NCI-H2081 (cell line): Measurements from ENCODE around the gene MOV10L1.
"Not testable (repeated sequence)": the region's sequence is repeated elsewhere in the genome, so short reads cannot be mapped to it uniquely, and the experiment has no call there.

Source experiments
- DNase-seq, 2 experiments: peaks; one replicate each; lab custom pipeline; 2025; lab: John Stamatoyannopoulos, UW

Gene MOV10L1

GRCh38 chr22:50105208-50106100 lies 15.6 kb downstream of the MOV10L1 start:
- DNase-seq, result no peak

GRCh38 chr22:50107529-50107928 lies 17.7 kb downstream of the MOV10L1 start:
- DNase-seq, result no peak

- DNase-seq, result no peak
Observed at GRCh38 chr22:50111056-50111455, 21.2 kb downstream of the MOV10L1 start.

GRCh38 chr22:50112151-50113118 lies 22.6 kb downstream of the MOV10L1 start:
- DNase-seq, result no peak

- no peak for DNase-seq
Observed at GRCh38 chr22:50114221-50115021, 24.6 kb downstream of the MOV10L1 start.

- no peak for DNase-seq
Observed at GRCh38 chr22:50115693-50116092, 25.9 kb downstream of the MOV10L1 start.

- DNase-seq, result no peak
Observed at GRCh38 chr22:50117168-50117762, 27.5 kb downstream of the MOV10L1 start.

GRCh38 chr22:50118129-50118528 lies 28.3 kb downstream of the MOV10L1 start:
- DNase-seq, result no peak

GRCh38 chr22:50118557-50119168 lies 28.9 kb downstream of the MOV10L1 start:
- no peak for DNase-seq

GRCh38 chr22:50119169-50119767 lies 29.5 kb downstream of the MOV10L1 start:
- no peak for DNase-seq

- DNase-seq, result no peak
Observed at GRCh38 chr22:50119768-50120251, 30.0 kb downstream of the MOV10L1 start.

GRCh38 chr22:50121202-50121740 lies 31.5 kb downstream of the MOV10L1 start:
- no peak for DNase-seq

GRCh38 chr22:50123119-50123518 lies 33.3 kb downstream of the MOV10L1 start:
- no peak for DNase-seq

GRCh38 chr22:50125029-50125428 lies 35.2 kb downstream of the MOV10L1 start:
- DNase-seq, result no peak

GRCh38 chr22:50129121-50129736 lies 39.4 kb downstream of the MOV10L1 start:
- DNase-seq, result no peak

GRCh38 chr22:50131894-50132293 lies 42.1 kb downstream of the MOV10L1 start:
- DNase-seq, result no peak

- DNase-seq, result no peak
Observed at GRCh38 chr22:50134481-50134880, 44.7 kb downstream of the MOV10L1 start.

GRCh38 chr22:50136581-50137015 lies 46.8 kb downstream of the MOV10L1 start:
- peak in 1 of 2 experiments; percentile 7 for DNase-seq

GRCh38 chr22:50137277-50137676 lies 47.5 kb downstream of the MOV10L1 start:
- not testable (repeated sequence) for DNase-seq

- no peak for DNase-seq
Observed at GRCh38 chr22:50138041-50138440, 48.2 kb downstream of the MOV10L1 start.
